DOHH2 (cell line): ENCODE results near the gene PLBD1.

Experiments used
- H3F3A ChIP-seq: fragments of 200-600 bp; sonication (generic), shearing (Covaris generic); 2 replicates; pipeline ENCODE4 v1.6.0; 2016; ENCODE audit warnings: antibody characterized with exemption, mild to moderate bottlenecking; ENCODE audit not compliant: control insufficient read depth, insufficient read depth
- H3K27ac ChIP-seq: fragments of 200-600 bp; sonication (generic); 2 replicates; pipeline ENCODE4 v1.5.1; 2014; ENCODE audit warnings: low read depth, mild to moderate bottlenecking, low read length, moderate library complexity
- H3K27me3 ChIP-seq: fragments of 200-600 bp; sonication (generic); 2 replicates; pipeline ENCODE4 v1.6.1; 2014; ENCODE audit warnings: mild to moderate bottlenecking, low read length, mixed read lengths; ENCODE audit not compliant: control insufficient read depth
- H3K36me3 ChIP-seq: fragments of 200-600 bp; sonication (generic); 2 replicates; pipeline ENCODE4 v1.6.1; 2014; ENCODE audit warnings: mild to moderate bottlenecking, low read length, moderate library complexity, mixed read lengths; ENCODE audit not compliant: control insufficient read depth
- H3K4me1 ChIP-seq: fragments of 200-600 bp; sonication (generic); 2 replicates; pipeline ENCODE4 v1.6.1; 2014; ENCODE audit warnings: mild to moderate bottlenecking, low read length, mixed read lengths; ENCODE audit not compliant: control insufficient read depth
- H3K4me2 ChIP-seq: fragments of 200-600 bp; sonication (generic); 2 replicates; pipeline ENCODE4 v1.6.0; 2014; ENCODE audit warnings: mild to moderate bottlenecking, low read length, moderate library complexity
- H3K4me3 ChIP-seq: fragments of 200-600 bp; sonication (generic); 2 replicates; pipeline ENCODE4 v1.5.1; 2014; ENCODE audit warnings: mild to moderate bottlenecking, low read length, mixed read lengths
- H3K79me2 ChIP-seq: fragments of 200-600 bp; sonication (generic); 2 replicates; pipeline ENCODE4 v1.6.1; 2014; ENCODE audit warnings: mild to moderate bottlenecking, low read length, mixed read lengths; ENCODE audit not compliant: control insufficient read depth
- H3K9me2 ChIP-seq: fragments of 200-600 bp; sonication (generic); replicated peaks from 2 replicates; pipeline ENCODE4 v1.6.1; 2014; ENCODE audit warnings: mild to moderate bottlenecking, low read length, mixed read lengths; ENCODE audit not compliant: control insufficient read depth
- H3K9me3 ChIP-seq: fragments of 200-600 bp; sonication (generic); 2 replicates; pipeline ENCODE4 v1.6.1; 2014; ENCODE audit warnings: antibody characterized with exemption, low read length, mixed read lengths; ENCODE audit not compliant: control insufficient read depth, insufficient read depth
- H4K20me1 ChIP-seq: fragments of 200-600 bp; sonication (generic); 2 replicates; pipeline ENCODE4 v1.6.0; 2014; ENCODE audit warnings: low read depth, mild to moderate bottlenecking, antibody characterized with exemption, low read length, moderate library complexity; ENCODE audit not compliant: control insufficient read depth, insufficient read depth
- EZH2phosphoT487 ChIP-seq: fragments of 200-600 bp; sonication (generic); IDR thresholded peaks from 2 replicates; pipeline ENCODE4 v1.6.1; 2017; ENCODE audit warnings: borderline replicate concordance, mild to moderate bottlenecking, antibody characterized with exemption, low read length, moderate library complexity, mixed read lengths
- TF ChIP-seq, protein P1 (sequence below): fragments of 200-600 bp; sonication (generic); IDR thresholded peaks from one replicate; pipeline ENCODE4 v1.5.1; 2014; ENCODE audit warnings: antibody characterized with exemption, mild to moderate bottlenecking, low read depth, low read length; ENCODE audit not compliant: poor library complexity, severe bottlenecking

The PLBD1 gene

GRCh38 chr12:14547571-14547970 is 20.1 kb downstream of the PLBD1 start:
- H3K9me3 ChIP-seq = no peaks in the 10 kb centered on the region; the same call in 1 of the 2 replicates
- H3K4me2 ChIP-seq = no peak overlapping the region
- no peak overlapping the region for H3K27ac ChIP-seq
- no peaks in the 10 kb centered on the region for H3K79me2 ChIP-seq
- H4K20me1 ChIP-seq = no peaks in the 10 kb centered on the region
- H3K36me3 ChIP-seq = no peaks in the 10 kb centered on the region
- H3F3A ChIP-seq = no peaks in the 10 kb centered on the region
- no peak overlapping the region for H3K4me3 ChIP-seq
- peaks cover 7% of the 10 kb centered on the region for H3K4me1 ChIP-seq
- H3K9me2 ChIP-seq = no peaks in the 10 kb centered on the region
- H3K27me3 ChIP-seq = no peaks in the 10 kb centered on the region
- TF ChIP-seq, protein P1, sequence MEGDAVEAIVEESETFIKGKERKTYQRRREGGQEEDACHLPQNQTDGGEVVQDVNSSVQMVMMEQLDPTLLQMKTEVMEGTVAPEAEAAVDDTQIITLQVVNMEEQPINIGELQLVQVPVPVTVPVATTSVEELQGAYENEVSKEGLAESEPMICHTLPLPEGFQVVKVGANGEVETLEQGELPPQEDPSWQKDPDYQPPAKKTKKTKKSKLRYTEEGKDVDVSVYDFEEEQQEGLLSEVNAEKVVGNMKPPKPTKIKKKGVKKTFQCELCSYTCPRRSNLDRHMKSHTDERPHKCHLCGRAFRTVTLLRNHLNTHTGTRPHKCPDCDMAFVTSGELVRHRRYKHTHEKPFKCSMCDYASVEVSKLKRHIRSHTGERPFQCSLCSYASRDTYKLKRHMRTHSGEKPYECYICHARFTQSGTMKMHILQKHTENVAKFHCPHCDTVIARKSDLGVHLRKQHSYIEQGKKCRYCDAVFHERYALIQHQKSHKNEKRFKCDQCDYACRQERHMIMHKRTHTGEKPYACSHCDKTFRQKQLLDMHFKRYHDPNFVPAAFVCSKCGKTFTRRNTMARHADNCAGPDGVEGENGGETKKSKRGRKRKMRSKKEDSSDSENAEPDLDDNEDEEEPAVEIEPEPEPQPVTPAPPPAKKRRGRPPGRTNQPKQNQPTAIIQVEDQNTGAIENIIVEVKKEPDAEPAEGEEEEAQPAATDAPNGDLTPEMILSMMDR = no peak
- no peak for TF ChIP-seq EZH2phosphoT487

DNA sequence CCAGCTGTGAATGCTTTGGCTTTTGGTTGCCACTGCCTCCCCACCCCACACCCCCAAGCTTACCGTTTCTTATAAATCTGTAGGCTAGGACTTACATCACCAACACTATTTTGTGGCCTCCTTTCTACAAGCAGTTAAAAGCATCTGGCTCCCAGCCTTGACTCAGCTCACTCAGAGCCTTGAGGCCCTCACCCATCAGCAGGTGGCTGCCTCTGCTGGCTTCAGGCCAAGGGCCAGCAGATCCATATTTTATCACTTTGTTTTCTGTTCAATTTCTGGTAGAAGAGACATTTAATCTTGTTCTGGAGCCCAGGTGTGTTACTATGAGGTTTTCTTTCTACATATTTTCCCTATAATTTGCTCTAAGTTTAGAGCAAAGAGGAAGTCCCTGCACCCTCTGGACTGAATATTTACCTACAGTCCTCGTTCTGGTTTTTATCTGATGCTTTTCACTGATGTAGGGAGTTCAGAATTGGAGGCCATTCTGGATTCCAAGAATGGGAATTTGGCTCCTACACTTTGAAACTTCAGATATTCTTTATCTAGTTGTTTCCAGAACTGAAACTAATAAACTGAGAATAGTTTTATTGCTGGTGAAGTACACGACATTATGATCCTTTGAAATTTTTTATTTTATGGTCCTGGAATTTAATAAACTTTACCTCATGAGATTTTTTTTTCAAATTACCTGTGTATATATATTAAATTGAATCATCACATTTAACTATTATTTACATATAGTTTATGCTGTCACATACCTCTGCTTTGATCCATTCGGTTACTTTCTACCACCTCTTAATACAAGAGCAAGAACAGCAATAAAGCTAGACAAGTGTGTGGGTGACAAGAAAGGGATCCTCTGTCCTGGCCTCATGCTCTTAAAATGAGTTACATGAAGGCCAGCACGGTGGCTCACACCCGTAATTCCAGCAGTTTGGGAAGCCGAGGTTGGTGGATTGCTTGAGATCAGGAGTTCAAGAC is 22.2 kb downstream of the PLBD1 start:
- no peak overlapping the region for H3K4me3 ChIP-seq
- H3K36me3 ChIP-seq = no peaks in the 10 kb centered on the region
- H3K27ac ChIP-seq = no peak overlapping the region
- no peaks in the 10 kb centered on the region for H3K27me3 ChIP-seq
- H3K9me3 ChIP-seq = no peaks in the 10 kb centered on the region
- H3K4me2 ChIP-seq = no peak overlapping the region
- no peaks in the 10 kb centered on the region for H3K9me2 ChIP-seq
- no peaks in the 10 kb centered on the region for H3K79me2 ChIP-seq
- H3F3A ChIP-seq = no peaks in the 10 kb centered on the region
- peaks cover 19% of the 10 kb centered on the region for H3K4me1 ChIP-seq
- TF ChIP-seq, protein P1 = no peak
- H4K20me1 ChIP-seq = no peaks in the 10 kb centered on the region

GRCh38 chr12:14540801-14541462 is 26.8 kb downstream of the PLBD1 start:
- Histone ChIP-seq H3K79me2 (no peaks in the 10 kb centered on the region), H3K27me3 (no peaks in the 10 kb centered on the region), H3K9me3 (no peaks in the 10 kb centered on the region), H3K4me3 (no peak overlapping the region), H3K4me2 (peak overlapping the region; percentile 20; the same call in 1 of the 2 replicates), H4K20me1 (no peaks in the 10 kb centered on the region), H3K27ac (no peak overlapping the region), H3K36me3 (no peaks in the 10 kb centered on the region), H3K9me2 (no peaks in the 10 kb centered on the region), H3F3A (no peaks in the 10 kb centered on the region), H3K4me1 (peaks cover 19% of the 10 kb centered on the region)
- TF ChIP-seq EZH2phosphoT487 = no peak
- TF ChIP-seq, protein P1 = no peak
